Dermis blood vessel endothelial cell (primary cell): ENCODE data around the gene DTNA. TPM values are rescaled to one million over a fixed set of nuclear protein-coding genes. Genes with fewer than 3 reads are reported as not detected.
A peak's percentile ranks its signal among the peaks of the same experiment; 100 is the strongest.
"Not testable (repeated sequence)": the region's sequence is repeated elsewhere in the genome, so short reads cannot be mapped to it uniquely, and the experiment has no call there.

Source experiments
- DNase-seq: peaks from one replicate; pipeline ENCODE4 v3.0.0; 2010
- total RNA-seq: library from RNA; depleted of rRNA; stranded (reverse); fragments of >200 nt; gene quantifications from 2 replicates; pipeline ENCODE4 v1.2.3, GENCODE V29; 2014

Gene DTNA
- total RNA-seq = 2.6 and 2.9 TPM in 2 replicates

DNA sequence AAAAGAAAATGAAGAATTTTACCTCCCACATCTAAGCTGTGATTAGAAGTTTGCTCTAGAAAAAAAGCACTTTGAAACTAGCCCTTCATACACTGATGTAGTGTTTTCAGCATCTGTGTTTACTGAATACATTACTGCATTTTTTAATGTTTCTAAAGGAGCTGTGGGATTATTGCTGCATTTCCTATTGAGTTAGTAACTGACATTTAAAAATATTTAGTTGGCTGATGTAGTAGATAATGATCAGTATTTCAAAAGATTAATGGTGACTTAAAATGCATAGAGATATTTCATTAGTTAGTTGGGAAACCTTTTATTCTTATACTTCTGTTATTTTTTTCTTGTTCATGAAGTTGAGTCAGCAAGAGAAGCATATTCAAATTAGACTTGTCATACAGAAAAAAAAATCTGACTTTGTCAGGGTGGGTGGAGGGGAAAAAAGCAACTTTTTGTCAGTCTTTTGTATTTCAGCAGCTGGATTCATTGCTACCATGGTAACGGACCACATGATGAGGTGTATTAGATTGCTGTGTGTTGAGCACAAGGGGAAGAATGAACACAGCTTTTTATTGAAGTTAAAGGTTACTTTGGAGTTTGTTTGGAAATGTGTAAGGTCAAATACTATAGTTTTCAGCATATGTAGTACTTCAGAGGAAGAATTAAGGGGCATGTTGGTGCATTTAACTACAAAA, at the start of gene DTNA:
Gene DTNA, plus strand, starts transcription at position 549 of the 692 bp plus-strand sequence. CDS start 45,679 bp downstream, outside the sequence.
- DNase-seq = peak; percentile 81

DNA sequence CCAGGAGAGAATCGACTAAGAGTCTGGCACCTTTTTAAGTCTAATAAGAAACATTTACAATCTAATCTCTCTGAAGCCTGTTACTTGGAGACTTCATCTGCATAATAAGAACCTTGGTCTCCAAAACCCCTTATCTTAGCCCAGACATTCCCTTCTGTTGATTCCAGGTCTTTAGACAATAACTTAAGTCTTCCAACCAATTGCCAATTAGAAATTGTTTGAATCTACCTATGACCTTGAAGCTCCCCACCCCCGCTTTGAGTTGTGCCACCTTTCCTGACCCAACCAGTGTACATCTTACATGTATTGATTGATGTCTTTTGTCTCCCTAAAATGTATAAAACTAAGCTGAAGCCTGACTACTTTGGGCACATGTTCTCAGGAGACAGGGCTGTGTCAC, 49.5 kb upstream of the DTNA start:
- DNase-seq = no peak

DNA sequence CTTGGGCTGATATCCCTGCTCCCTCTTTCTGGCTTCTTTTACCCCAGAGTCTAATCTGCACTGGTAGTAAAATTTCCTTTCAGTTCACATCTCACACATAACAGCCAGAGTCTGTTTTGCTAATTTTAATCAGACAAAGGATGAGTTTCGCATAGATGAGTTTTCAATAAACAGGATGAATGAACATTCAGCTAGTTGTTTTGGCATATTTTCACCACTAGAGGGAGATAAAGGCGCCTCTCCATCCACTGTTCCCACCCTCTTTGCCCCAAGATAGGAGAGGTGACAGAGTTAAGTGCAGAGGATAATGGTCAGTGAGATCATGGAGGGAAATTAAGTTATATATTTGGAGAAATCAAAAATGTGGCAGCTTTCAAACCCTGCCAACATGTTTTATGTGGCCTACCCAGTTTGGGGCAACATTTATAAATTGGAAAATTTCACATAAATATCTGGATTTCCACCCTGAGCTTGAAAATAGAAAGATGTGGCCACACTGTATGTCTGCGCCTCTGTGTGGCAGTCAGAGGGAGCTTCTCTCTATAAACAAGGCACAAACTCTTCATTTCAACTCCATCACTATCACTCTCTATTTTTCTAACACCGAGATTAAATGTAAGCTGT, 48.5 kb upstream of the DTNA start:
- DNase-seq = peak; percentile 76

DNA sequence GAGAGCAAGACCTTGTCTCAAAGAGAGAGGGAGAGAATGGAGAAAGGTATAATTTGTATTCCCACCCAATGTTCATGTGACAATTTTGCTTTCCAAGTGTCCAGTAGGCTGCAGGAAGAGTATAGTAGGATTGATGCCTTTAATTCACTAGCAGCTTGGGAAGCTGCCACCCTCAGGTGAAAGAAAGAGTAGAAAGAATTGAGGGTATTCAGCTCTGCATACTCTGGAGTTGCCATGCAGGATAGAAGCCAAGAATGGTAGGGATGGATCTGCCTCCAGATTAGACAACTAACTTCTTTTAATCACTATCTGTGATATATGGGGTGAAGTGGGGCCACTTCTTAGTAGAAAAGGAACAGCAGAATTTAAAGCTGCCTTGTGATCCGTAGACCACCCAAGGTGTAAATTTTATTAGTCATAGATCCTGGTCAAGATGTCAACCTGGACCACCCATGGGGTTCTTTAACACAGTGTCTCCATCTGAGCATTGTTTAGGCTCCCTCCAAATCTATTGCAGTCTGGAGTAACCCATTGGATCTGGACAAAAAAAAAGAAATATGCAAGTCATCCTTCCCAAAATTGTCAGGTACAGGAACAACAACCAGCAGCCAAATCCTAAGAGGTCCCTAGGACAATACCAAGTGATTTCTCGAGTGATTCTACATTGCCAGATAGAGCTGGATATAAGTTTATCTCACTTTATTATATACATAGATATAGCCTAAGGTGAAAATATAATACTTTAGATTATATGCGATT, 33.1 kb upstream of the DTNA start:
- no peak for DNase-seq

DNA sequence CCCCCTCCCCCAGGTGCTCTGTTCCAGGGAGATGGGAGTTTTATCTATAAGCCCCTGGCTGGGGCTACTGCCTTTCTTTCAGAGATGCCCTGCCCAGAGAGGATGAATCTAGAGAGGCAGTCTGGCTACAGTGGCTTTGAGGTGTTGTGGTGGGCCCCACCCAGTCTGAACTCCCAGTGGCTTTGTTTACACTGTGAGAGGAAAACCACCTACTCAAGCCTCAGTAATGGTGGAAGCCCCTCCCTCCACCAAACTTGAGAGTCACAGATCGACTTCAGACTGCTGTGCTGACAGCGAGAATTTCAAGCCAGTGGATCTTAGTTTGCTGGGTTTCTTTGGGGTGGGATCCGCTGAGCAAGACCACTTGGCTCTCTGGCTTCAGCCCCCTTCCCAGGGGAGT, 20.3 kb upstream of the DTNA start:
- DNase-seq = not testable (repeated sequence)

DNA sequence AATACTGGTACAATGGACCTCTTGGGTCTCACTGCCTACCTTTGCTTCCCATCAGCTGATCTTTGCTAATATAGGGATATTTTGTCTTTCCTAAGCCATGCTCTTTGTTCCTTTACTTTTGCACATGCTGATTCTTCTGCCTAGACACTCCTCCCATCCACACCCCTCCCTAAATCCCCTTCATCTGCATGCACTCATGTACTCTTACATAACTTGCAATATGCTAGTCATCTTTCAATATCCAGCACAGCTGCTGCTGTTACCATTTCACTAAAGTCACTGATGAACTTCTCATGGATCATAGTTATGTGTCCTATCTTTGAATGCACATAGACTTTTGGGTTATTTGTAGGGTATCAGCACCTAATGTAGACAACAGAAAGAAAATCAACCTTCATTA, 18.5 kb upstream of the DTNA start:
- DNase-seq = no peak

DNA sequence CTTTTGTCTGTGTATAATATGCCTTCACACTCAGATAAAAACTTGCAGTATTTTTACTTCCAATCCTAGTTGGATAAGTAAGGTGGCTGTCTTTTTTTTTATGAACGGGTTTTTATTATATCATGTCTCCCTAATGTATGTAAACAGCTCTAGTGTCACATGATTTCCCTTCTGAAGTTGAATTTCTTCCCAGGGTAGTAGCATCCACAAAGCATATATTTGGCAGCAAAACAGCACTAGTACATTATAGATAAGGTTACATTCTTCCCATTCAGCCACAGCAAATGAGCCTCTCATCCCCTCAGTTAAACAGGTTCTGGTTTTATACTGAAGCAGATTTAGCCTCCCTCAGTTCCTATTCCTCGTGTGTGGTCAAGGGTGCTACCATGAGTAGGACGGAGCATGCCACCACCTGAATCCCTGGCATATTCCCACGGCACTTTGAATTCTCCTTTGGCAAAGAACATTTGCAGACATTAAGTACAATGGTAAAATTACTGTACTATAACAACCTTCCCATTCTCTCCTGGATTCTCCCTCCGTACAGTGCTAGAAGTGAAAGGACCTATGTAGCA, 15.4 kb upstream of the DTNA start:
- DNase-seq = no peak

DNA sequence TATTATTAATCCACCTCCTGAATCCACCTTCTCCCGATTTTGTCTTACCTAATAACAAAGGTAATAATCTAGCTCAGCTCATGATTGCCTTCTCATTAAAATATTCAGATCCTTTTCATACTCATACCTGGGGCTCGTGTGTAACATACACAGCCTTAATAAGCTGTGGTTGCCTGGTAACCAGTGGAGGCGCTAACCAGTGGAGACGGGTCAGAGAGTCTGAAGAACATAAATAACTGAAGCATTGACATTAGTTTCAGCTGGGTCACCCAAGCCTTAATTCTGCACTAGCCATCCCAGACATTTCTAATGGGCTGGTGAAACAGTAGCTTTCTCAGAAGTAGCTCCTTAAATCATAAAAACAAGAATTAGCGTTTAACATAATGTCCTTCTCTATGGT, 14.8 kb upstream of the DTNA start:
- DNase-seq = no peak

DNA sequence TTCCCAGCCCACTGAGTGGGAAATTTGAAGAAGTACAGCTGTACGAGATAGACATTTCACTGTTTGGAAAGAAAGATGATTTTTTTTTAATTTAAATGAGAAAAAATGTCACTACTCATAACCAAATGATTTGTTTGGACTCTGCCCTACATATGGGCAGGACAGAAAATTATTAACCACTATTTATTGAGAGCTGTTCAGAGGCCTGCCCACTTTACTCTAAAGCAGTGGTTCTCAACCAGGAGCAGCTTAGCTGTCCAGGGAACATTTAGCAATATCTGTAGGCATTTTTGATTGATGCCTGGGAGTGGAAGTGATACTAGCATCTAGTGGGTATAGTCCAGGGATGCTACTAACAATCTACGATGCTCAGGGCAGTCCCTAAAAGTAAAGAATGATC, 13.4 kb upstream of the DTNA start:
- DNase-seq = no peak

DNA sequence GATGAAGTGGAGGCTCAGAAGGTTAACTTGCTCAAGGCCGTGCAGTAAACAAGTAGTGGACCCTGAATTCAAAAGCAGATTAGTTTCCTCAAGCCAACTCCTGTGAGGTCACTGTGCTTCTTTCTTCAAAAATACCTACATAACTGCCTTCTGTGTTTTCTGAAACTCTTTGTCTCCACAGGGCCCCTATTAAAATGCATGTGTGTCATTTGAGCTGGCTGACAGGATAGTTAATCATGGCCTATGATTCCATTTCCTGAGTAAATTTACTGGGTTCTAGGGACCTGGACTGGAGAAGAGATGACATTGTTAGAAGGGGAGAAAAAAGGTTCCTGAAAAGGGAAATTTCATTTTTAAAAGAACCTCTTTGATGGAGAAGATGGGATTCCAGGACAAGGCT, 12.9 kb upstream of the DTNA start:
- peak; percentile 20 for DNase-seq

DNA sequence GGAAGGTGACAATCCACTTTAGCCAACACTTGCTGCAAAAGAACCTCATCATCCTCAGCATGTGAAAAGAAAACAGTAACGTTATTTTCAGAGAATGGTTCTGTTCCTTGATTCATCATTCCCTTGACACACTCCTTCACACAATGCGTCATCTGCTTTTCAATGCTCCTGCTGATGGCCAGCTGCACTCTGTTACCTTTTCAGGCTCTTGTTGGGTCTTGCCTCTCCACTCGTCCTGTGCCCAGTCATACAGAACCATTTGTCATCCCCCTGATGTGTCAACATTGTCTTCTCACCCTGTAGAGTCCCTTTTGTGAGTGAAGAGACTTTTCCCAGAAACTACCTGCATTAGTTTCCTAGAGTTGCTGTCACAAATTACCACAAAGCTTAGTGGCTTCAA, 12.2 kb upstream of the DTNA start:
- peak; percentile 16 for DNase-seq

DNA sequence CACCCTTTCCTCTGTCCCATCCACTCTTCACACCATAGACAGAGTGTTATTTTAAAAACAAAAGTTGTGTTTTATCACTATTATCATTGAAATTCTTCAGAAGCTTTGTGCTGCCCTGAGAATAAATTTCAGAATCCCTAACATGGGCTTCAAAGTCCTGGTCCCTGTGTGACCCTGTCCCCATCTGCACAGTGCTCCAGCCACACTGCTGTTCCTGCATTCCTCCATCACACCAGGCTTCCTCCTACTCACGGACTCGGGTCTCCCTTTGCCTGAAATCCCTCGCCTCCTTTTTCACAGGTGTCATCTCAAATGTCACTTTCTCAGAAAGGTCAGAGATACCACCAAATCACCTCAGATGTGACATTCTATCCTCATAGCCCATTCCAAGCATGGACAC, 8.2 kb upstream of the DTNA start:
- DNase-seq = no peak

DNA sequence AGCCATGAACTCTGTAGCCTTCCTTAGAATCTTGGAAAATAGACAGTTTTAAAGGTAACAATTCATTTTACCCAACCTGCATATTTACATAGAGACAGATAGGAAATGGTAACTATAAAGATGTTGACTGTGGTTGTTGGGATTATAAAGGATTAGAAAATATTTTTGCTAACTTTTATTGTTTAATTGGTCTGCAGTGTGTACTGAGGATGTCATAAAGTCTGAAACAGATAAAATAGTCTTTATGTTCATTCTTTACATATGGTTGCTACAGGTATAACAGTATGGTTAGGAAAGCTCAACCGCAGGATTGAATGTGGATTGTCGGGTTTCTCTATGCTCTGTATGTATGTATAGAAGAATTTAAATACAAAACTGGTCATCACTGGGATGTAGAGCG, 7.3 kb upstream of the DTNA start:
- DNase-seq = no peak

DNA sequence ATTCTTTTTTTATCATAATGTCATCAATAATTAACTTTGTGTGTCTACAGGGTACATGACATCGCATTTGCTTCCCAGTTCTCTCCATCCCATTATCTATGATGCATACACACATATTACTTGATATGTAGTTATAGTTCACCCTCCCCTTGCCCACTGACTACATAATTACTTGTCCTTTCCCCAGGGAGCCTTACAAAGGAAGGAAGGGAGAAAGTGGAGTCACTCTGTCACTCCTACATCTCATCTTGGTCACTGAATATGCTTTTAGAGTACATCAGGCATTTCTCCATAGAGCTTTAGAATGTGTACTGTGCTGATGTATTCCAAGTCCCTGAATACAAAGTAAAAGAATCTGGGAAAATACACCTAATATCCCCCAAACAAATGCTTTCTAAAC, 6.0 kb upstream of the DTNA start:
- no peak for DNase-seq

DNA sequence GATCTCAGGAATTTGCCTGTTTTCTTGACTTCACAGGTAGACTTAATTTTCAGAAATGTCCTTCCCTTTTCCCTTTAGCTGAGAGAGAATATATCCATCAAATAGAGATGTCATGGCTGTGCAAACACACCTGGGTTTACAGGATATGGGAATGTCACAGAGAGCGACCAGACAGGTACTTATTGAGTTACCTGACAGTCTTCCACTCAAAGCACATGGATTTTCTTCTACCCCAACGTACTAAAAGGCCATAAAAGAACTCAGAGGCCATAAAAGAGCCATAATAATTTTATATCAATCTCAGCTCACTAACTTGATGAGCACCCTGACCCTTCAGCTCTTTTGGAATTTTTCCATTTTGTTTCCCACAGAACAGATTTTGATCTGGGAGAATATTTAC, 5.3 kb upstream of the DTNA start:
- DNase-seq = no peak

DNA sequence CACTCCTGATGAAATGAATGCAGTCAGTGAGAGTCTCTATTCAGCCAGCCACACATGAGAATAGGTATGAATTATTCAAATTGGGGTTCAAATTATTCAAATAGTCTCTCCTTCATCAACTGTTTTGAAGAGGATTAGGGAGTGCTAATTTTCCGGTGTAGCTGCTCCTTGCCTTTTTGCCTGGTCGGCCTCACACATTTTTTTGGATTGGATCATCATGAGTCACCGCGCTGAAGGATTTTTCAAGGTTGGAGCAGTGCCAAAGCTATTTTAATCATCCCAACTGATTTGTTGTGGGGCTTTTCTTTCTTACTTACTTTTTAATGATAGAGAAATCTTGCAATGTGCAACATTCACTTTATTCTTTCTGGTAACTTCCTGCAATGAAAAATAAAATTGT, 2.4 kb upstream of the DTNA start:
- DNase-seq = peak; percentile 91

DNA sequence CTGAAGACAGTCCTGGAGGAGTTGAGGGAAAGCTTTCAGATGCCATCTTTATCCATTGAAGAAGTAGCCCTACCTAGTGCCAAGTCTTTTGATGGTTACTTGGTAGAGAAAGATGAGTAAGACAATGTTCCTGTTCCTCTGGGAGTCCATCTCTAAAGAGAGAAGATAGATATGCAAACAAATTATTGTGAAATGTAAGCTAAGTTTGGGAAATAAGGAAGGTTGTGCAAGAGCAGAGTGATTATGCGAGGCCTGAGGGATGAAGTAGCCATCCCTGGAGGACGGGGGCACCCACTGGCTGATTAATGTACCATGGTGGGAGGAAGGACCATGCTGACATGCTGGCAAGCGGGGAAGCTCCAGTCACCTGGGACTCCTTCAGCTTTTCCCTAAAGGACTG, 994 bp upstream of the DTNA start:
- no peak for DNase-seq

DNA sequence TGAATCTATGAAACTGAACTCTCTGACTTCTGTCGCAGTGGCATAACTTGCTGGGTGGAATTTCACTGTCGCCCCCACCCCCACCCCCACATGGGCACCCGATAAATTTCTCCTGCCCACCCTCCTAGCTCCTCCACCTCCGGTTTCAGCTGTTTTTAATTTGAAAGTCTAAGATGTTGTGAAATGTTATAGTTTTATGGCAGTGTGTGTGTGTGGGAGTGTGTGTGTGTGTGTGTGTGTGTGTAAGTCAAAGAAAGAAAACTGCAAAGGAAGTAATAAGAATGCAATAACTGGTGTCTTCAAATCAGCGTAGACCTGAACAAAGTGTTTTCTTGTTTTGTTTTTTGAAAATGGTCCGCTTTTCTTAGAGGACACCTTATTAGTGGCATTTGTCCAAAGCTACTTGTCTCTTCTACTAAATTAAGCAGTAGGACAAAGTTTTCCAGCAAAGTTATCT, 388 bp downstream of the DTNA start:
- DNase-seq = no peak

DNA sequence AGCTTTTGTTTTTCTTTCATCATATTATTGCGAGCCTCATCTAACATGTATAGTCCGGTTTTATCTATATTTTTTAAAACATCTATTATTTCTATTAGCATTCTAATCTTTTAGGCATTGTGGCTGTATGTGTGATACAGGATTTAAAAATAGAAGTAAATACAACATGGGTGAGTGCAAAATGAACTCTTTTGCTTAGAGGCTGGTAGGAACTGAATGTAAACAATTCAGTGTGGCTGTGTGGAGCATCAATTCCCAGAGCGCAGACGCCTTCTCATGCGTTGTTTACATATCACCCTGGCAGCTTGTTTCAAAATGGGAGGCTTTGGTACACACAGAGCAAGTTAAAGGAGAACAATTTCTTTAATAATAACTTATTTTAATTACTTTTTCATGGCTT, 836 bp downstream of the DTNA start:
- DNase-seq = no peak

DNA sequence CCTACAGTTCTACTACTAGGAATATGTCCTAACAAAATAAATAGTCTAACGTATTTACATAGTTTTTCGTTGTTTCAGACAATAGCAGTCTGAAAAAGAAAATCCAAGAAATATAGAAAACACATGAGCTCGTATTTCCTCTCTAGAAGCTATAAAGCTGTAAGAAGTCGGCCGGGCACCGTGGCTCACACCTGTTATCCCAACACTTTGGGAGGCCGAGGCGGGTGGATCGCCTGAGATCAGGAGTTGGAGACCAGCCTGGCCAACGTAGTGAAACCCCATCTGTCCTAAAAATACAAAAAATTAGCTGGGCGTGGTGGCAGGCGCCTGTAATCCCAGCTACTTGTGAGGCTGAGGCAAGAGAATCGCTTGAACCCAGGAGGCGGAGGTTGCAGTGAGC, 6.0 kb downstream of the DTNA start:
- not testable (repeated sequence) for DNase-seq

DNA sequence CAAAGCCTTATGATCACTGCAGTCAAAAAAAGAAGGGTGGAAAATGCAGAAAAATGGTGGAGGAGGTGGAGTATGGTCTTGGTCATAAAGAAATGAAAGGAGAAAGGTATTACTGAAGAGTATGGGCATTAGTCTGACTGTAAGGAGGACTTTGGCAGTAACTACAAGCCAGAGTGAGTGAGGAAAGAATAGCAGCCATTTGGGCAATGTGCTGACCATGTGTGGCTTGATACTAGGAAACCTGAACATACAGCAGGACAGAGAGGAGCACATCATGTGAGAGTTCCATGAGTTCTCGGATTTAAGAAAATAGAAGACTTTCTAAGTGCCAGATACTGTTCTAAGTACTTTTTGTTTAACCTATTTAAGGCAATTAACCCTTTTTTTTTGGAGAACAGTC, 8.5 kb downstream of the DTNA start:
- no peak for DNase-seq

DNA sequence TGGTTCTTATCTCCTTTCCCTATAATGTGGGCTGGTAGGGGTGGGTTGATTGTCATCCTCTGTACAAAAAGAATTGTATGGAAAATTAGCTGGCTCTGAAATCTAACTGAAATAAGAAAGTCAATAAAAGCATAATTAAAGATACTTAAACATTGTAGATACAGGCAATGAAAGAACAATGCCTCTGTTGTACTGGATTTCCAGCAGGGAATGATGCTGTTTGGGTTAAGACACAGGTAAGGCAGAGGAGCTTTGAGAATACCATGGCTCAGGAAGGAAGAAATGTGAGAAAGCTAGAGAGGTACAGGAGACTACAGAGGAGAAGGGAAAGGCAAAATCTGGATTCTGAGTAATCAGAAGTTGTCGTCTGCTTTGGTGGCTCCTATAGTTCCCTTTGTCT, 10.1 kb downstream of the DTNA start:
- DNase-seq = no peak

DNA sequence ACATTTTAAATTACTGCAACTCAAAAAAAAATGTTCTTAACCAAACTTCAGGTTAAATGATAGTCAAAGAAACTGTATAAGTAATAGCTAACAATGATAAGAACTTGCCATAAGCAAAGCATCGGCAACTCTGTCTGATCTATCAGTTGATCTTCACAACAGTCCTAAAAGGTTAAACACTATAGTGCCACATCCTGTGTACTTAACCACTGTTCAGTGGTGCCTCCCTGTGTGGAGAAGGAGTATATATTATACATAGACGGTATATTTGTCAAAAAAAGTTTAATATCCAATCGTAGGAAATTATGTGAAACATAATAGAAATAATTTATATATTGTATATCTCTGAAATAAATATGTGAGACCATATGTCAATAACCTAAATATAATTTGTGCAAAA, 13.0 kb downstream of the DTNA start:
- DNase-seq = no peak

DNA sequence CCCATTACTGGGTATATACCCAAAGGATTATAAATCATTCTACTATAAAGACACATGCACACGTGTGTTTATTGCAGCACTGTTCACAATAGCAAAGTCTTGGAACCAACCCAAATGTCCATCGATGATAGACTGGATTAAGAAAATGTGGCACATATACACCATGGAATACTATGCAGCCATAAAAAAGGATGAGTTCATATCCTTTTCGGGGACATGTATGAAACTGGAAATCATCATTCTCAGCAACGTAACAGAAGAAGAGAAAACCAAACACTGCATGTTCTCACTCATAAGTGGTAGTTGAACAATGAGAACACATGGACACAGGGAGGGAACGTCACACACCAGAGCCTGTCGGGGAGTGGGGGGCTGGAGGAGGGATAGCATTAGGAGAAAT, 15.6 kb downstream of the DTNA start:
- DNase-seq = not testable (repeated sequence)
